ENCODE results near the gene DIP2A. TPM values are rescaled to one million over a fixed set of nuclear protein-coding genes. Genes with fewer than 3 reads are reported as not detected.

The DIP2A gene
- total and polyA plus RNA-seq, 2 of the 13 experiments (the other 11 are each of a cell fraction or from before 2014, with no cell fraction given) = 18.5 to 37.6 TPM

- TF ChIP-seq STAT5B (CRISPR knock-in tag; IDR thresholded peaks at IDR 0.05) (no peak), SMAD3 (CRISPR knock-in tag; IDR thresholded peaks at IDR 0.05) (no peak), ZNF329 (CRISPR knock-in tag; IDR thresholded peaks at IDR 0.05; ENCODE audit: low read depth) (no peak), POLR2AphosphoS5 (IDR thresholded peaks at IDR 0.05; ENCODE audit: low read depth, low read length) (no peak), ARNT (IDR thresholded peaks at IDR 0.05) (no peak), ARNTL (CRISPR knock-in tag; IDR thresholded peaks at IDR 0.05) (no peak), UBTF (CRISPR knock-in tag; IDR thresholded peaks at IDR 0.05) (no peak), CHD2 (IDR thresholded peaks at IDR 0.05; ENCODE audit: low read depth, low read length) (no peak), JUNB (CRISPR knock-in tag; IDR thresholded peaks at IDR 0.05; ENCODE audit: borderline replicate concordance) (no peak), ZBTB44 (CRISPR knock-in tag; IDR thresholded peaks at IDR 0.05) (no peak), KDM3A (CRISPR knock-in tag; IDR thresholded peaks at IDR 0.05; ENCODE audit: low read depth) (no peak)
Measured at GRCh38 chr21:46410516-46410915, 48.2 kb upstream of the DIP2A start (continued).

GRCh38 chr21:46411236-46411635 lies 47.5 kb upstream of the DIP2A start:
- Histone ChIP-seq H3K27ac (ENCODE audit: extremely low read length, insufficient read depth, low read length) (no peak overlapping the region), H3K79me2 (ENCODE audit: insufficient read depth, low read length) (no peaks in the 10 kb centered on the region), H3K9ac (ENCODE audit: insufficient read depth, low read depth, low read length) (no peak overlapping the region), H3K36me3 (replicated peaks in 1 of 2; ENCODE audit: control insufficient read depth in 1 of 2, insufficient read depth in 2 of 2, low read length in 2 of 2) (peaks cover 1 to 35% of the 10 kb centered on the region in 2 experiments; a peak in 4 of 5 replicates), H2AFZ (ENCODE audit: low read length) (no peak overlapping the region), H3K27me3 (ENCODE audit: control insufficient read depth in 1 of 2, insufficient read depth in 2 of 2, low read length in 2 of 2) (no peaks in the 10 kb centered on the region), H3K9me3 (ENCODE audit: low read length) (no peaks in the 10 kb centered on the region), H3K4me2 (ENCODE audit: low read depth, low read length) (no peak overlapping the region), H4K20me1 (ENCODE audit: insufficient read depth, low read length) (no peaks in the 10 kb centered on the region), H3K4me1 (ENCODE audit: insufficient read depth, low read length) (no peaks in the 10 kb centered on the region), H3K4me3 (replicated peaks in 1 of 3; ENCODE audit: insufficient read depth in 1 of 3, low read depth in 2 of 3, low read length in 3 of 3) (no peak overlapping the region)
- ChIA-PET POLR2A (no interaction called here), CTCF (ENCODE audit: low intra/inter-chr PET ratio, low total read pairs) (no interaction called here)
- FAIRE-seq (no peak), DNase-seq (ENCODE audit: low spot score) (no peak), ATAC-seq (no peak)
- intact Hi-C loops (cut with micrococcal nuclease; ENCODE audit: unreplicated experiment) = no loop called here
- no peak for TF ChIP-seq ZNF775 (CRISPR knock-in tag; IDR thresholded peaks at IDR 0.05; ENCODE audit: borderline replicate concordance)
- BruUV-seq (replicated peaks) = no TSS peak
- WGBS (ENCODE audit: low lambda C conversion rate) = 98% methylated on average over 9 of the region's 17 CpGs
- in situ Hi-C loops (cut with HindIII; ENCODE audit: extremely low pct_ligation_motif_present, low pct_unique_long_range_greater_than_20kb) = no loop called here

Measured in HepG2 (cell line).